ENCODE measurements around the gene SLC6A13.
"Not testable (repeated sequence)": the region's sequence is repeated elsewhere in the genome, so short reads cannot be mapped to it uniquely, and the experiment has no call there.

Gene SLC6A13

DNA sequence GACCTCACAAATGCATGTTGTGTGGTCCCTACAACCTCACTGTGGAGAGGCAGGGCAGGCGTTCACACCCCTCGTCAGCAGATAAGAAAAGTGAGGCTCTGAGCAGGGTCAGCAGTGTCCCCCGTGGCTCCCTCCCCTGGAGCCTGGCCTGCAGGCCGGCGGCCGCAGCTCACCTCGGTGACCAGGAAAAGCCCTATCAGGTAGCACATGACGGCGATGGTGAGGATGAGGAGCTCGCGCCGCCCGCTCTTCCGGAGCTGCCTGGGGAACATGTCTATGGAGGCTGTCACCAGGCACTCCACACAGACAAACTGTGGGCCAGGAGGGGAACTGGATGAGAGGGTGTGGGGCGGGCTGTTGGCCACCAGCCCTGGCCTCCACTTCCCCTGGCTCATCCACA lies 66.7 kb downstream of the SLC6A13 start:
- no peak for DNase-seq

- no peak for DNase-seq
Observed at GRCh38 chr12:195156-195555, 67.5 kb downstream of the SLC6A13 start.

- DNase-seq, result no peak
Observed at GRCh38 chr12:194276-194675, 68.4 kb downstream of the SLC6A13 start.

GRCh38 chr12:193261-193660 lies 69.4 kb downstream of the SLC6A13 start:
- DNase-seq, result no peak

GRCh38 chr12:191541-191940 lies 71.1 kb downstream of the SLC6A13 start:
- DNase-seq, result no peak

DNA sequence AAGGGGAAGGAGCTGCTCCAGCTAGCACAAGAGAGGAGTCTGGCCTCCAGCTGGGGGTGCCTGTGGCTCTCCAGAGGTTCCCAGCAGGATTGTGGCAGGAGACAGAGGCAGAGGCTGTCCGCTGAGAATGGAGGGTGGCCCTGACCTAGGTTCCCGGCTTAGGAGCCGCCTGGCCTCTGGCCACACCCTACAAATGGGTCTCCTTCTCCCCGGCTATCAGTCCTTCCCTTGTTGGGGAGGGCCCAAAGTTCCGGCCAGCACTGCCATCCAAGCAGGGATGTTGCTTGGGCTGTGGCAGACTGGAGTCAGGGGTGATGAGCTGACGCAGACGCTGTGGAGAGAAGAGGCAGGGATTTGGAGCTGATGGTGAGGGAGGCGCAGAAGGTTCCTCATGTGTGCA lies 71.8 kb downstream of the SLC6A13 start:
- no peak for DNase-seq

- no peak for DNase-seq
Observed at GRCh38 chr12:189622-189962, 73.0 kb downstream of the SLC6A13 start.

DNA sequence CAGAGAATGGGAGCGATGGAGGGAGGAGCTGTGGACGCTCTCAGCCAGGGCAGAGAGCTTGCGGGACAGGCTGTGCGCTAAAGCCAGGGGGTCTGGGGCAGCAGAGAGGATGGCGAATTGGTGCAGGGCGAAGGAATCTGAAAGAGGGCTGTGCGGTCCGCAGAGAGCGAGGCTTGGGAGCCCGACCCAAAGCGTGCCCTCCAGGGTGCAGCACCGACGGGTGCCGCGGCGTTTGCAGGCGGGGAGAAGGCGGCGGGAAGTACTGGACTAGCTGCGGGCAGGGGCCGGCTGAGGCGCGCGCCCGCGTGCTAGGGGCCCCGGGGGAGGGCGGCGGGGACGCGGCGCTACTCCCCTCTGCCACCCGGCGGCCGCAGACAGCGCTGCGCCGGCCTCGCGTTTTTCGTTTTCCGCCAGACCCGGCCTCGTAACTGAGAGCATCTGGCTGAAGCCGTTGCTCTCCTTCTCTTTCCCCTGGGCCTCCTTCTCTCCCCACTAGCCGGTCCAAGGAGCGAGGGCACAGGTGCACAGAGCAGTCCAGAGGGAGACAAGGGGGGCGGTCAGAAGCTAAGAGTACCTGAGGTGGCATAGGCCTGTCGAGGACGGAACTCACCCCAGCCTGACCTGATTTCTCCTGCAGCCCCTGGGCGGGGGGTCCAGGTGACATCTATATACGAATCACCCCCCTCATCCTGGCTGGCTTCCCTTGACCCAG lies 73.6 kb downstream of the SLC6A13 start:
- peak; percentile 52 for DNase-seq

GRCh38 chr12:187986-188909 lies 74.4 kb downstream of the SLC6A13 start:
- DNase-seq, result not testable (repeated sequence)

DNA sequence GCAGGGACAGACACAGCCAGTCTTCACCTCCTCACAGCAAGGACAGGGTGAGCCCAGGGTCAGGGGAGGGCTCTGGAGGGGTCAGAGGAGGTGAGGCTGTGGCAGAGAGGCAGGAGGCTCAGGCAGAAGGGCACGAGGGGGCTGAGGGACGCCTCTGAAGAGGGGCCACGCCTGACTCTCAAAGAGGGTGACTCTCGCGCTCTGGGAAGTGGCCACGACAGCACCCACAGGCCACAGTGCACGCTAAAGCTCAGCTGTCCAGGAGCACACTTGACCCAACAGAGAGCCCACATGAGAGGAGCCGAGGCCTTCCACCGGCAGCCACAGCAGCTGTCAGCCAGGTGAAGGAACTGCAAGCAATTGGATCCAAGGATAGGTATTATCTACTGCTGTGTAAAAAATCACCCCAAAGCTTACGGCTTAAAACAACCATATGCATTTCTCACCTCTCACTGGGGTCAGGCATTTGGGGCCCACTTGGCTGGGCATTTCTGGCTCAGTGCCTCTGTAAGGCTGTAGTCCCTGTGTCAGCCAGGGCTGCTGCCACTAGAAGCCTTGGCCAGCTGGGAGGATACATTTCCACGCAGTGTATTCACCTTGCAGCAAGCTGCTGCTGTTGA lies 76.5 kb downstream of the SLC6A13 start:
- DNase-seq, result no peak

DNA sequence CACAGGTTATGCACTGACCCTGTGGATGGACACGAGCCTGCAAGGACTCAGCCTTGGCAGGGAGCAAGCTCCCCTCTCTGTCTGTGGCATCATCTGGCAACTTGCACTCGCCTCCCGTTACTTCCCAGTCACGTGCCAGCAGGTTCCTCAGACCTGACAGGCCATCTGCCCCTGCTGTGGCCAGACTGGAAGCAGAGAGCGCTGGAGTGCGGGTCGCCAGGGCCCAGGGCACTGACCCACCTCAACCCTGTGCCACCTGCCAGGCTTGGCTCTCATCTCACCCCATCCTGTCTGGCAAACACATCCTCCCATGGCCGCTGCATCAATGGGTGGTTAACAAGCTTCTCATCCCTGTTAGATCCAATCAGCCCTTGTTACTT lies 77.1 kb downstream of the SLC6A13 start:
- DNase-seq, result no peak

GRCh38 chr12:184811-185575 lies 77.6 kb downstream of the SLC6A13 start:
- no peak for DNase-seq

DNA sequence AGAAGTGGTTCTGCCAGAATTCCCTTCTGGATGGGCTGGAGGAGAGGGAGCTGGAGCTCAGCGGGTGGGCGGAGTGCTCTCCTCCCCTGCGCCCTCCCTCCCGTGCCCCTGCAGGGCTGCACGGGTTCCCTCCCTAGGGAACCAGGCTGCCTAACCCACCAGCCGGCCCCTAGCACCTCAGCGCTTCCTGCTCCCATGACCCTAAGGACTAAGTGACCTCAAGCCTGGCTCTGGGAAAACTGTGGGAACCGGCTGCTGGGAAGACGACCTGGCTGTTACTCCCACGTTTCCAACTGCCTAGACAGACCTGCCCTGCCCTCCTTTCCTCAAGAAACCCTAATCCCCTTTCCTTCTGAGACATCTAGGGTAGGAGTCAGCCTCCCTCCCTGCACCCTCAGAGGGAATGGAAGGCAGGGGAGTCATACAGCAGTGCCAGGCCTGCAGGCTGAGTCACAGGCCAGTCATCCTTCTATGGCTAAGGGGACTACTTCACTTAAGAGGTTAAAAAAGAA lies 80.2 kb downstream of the SLC6A13 start:
- no peak for DNase-seq

GRCh38 chr12:181921-182320 lies 80.7 kb downstream of the SLC6A13 start:
- no peak for DNase-seq

DNA sequence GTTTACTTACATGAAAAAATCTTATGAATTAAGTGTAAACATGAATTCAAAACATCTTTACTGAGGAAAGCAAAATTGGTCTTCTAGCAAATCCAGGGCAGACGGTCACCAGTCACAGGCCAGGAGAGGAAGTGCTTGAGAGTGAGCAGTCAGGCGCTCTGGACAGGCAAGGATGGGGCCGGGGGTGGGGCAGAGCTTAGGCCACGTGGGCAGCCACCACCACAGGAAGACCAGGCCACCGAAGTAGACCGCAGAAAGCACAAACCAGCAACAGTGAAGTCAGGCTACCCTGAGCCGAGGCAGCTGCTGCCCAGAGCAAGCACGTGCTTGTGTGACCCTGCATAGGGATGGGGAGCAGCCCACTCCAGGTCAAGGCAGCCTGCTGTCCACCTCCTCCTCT lies 82.2 kb downstream of the SLC6A13 start:
- peak; percentile 53 for DNase-seq

DNA sequence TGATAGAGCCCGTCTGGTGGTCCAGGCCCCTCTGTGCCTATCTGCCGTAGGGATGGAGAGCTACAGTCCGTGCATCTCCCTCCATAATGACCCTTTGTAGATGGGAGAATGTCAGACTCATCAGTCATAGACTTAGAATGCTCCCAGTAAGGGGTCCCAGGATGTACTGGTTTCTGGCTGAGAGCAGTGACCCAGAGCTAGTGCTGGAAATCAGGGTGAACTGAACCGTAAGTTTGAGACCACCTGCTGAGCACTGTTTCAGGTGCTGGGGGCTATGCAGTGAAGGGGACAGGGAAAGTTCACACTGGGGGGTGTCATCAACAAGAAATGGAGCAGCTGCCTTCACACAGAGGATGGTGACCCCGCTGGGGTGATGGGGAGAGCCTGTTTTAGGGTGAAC lies 82.8 kb downstream of the SLC6A13 start:
- DNase-seq, result no peak

GRCh38 chr12:179131-179884 lies 83.3 kb downstream of the SLC6A13 start:
- DNase-seq, result no peak

- no peak for DNase-seq
Observed at GRCh38 chr12:178829-179109, 83.9 kb downstream of the SLC6A13 start.

DNA sequence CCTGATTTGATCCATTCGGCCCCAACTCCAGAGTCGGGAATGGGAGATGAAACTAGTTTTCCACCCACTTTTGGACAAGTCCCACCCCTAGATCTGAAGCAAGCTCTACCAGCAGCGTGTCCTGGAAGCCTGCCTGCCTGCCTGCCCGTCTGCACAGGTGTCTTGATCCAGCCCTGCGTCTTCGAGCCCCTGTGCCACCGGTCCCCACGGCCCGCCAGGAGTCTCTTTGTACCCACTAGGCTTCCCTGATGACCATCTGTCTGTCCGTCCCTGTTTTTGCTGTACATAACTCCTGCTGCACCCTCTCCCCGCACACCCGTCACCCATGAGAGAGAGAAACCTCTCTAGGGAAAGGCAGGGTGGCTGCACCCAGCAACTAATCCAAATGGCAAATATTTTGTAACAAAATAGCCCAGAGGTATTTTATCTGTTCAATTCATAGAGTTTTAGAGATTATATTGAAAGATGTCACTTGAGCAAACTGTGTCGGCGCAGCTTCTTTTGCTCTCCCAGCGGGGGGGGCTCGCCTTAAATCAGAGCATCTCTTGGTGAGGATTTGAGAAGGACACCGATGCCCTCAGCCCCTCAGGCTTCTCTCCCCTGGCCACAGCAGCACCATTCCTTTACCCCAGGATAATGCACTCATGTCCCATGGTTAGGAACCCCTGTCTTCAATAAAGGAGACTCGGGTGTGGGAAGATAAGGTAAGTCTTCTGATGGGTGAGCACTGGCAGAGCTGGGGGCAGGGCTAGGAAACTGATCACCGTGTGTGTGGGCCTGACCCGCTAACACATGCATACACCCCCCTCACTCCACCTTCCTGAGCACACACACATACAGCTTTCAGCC lies 84.4 kb downstream of the SLC6A13 start:
- no peak for DNase-seq

DNA sequence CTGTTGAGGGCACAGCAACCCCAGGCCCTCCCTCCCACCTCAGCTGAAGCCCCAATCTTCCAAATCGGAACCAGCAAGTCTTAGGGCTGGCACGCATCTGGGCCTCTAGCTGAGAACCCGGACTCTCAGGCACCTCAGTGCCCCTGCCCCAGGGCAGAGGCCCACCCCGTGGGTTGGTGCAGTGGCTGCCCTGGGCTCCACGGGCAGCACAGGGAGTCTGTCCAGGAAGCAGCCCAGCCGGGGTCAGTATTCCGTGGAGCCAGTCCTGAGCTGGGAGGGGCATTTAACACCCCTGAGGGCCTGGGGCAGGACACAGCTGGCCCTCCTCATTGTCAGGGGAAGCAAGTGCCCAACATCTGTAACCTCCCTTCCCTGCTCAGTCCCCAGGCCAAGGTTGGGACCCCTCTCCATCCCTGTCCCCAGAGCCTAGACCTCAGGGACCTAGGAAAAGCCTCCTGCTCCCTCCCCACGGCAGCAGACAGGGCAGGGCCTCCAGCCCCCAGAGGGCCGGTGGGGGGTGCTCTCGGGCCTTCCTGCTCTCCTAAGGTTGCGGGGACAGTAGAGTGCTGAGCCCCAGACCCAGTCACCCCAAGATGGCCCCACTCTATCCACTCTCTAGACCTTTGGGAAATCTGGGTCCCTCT lies 85.2 kb downstream of the SLC6A13 start:
- no peak for DNase-seq

Data from midbrain (tissue), 1 donor.